ENCODE measurements around the gene TBC1D4. TPM values are rescaled to one million over a fixed set of nuclear protein-coding genes. Genes with fewer than 3 reads are reported as not detected.
"Not testable (repeated sequence)": the region's sequence is repeated elsewhere in the genome, so short reads cannot be mapped to it uniquely, and the experiment has no call there.

The TBC1D4 gene
- total RNA-seq, 2 donors from 2014 or later = 14.9 to 20.3 TPM

- intact Hi-C loops (cut with DNase I) = no loop called here
- no peak for DNase-seq (ENCODE audit: low spot score)
These were observed 169.0 kb downstream of the TBC1D4 start for GRCh38 chr13:75312884-75313520.

GRCh38 chr13:75309981-75310580 is 171.9 kb downstream of the TBC1D4 start:
- intact Hi-C loops (cut with DNase I) = no loop called here
- DNase-seq (ENCODE audit: low spot score) = no peak

- intact Hi-C loops (cut with DNase I) = no loop called here
- no peak for DNase-seq (ENCODE audit: low spot score)
These were observed 173.7 kb downstream of the TBC1D4 start for GRCh38 chr13:75308222-75308621.

GRCh38 chr13:75307370-75307949 is 174.5 kb downstream of the TBC1D4 start:
- DNase-seq (ENCODE audit: low spot score) = no peak
- intact Hi-C loops (cut with DNase I) = no loop called here

- intact Hi-C loops (cut with DNase I); DNase-seq (ENCODE audit: low spot score): not testable (repeated sequence)
These were observed 175.0 kb downstream of the TBC1D4 start for GRCh38 chr13:75306967-75307366.

- DNase-seq (ENCODE audit: low spot score) = no peak
- intact Hi-C loops (cut with DNase I) = no loop called here
These were observed 176.9 kb downstream of the TBC1D4 start for GRCh38 chr13:75305059-75305458.

- intact Hi-C loops (cut with DNase I) = no loop called here
- no peak for DNase-seq (ENCODE audit: low spot score)
These were observed 178.7 kb downstream of the TBC1D4 start for GRCh38 chr13:75303263-75303662.

- no peak for DNase-seq (ENCODE audit: low spot score)
- intact Hi-C loops (cut with DNase I) = no loop called here
These were observed 179.8 kb downstream of the TBC1D4 start for GRCh38 chr13:75302071-75302698.

- intact Hi-C loops (cut with DNase I) = no loop called here
- no peak for DNase-seq (ENCODE audit: low spot score)
These were observed 181.8 kb downstream of the TBC1D4 start for GRCh38 chr13:75299913-75300862.

GRCh38 chr13:75299246-75299645 is 182.7 kb downstream of the TBC1D4 start:
- intact Hi-C loops (cut with DNase I) = no loop called here
- no peak for DNase-seq (ENCODE audit: low spot score)

- intact Hi-C loops (cut with DNase I) = no loop called here
- DNase-seq (ENCODE audit: low spot score) = no peak
These were observed 185.3 kb downstream of the TBC1D4 start for GRCh38 chr13:75296641-75297040.

GRCh38 chr13:75295201-75295600 is 186.8 kb downstream of the TBC1D4 start:
- DNase-seq (ENCODE audit: low spot score) = no peak
- intact Hi-C loops (cut with DNase I) = no loop called here

- no peak for DNase-seq (ENCODE audit: low spot score)
- intact Hi-C loops (cut with DNase I) = no loop called here
These were observed 187.9 kb downstream of the TBC1D4 start for GRCh38 chr13:75294110-75294509.

- intact Hi-C loops (cut with DNase I) = no loop called here
- no peak for DNase-seq (ENCODE audit: low spot score)
These were observed 196.7 kb downstream of the TBC1D4 start for GRCh38 chr13:75285310-75285709.

GRCh38 chr13:75279834-75280369 is 202.1 kb downstream of the TBC1D4 start:
- DNase-seq (ENCODE audit: low spot score) = no peak
- intact Hi-C loops (cut with DNase I) = no loop called here

- DNase-seq (ENCODE audit: low spot score); intact Hi-C loops (cut with DNase I): not testable (repeated sequence)
These were observed 208.3 kb downstream of the TBC1D4 start for GRCh38 chr13:75273695-75274094.

GRCh38 chr13:75271846-75272245 is 210.1 kb downstream of the TBC1D4 start:
- DNase-seq (ENCODE audit: low spot score) = no peak
- intact Hi-C loops (cut with DNase I) = no loop called here

GRCh38 chr13:75268481-75268880 is 213.5 kb downstream of the TBC1D4 start:
- intact Hi-C loops (cut with DNase I); DNase-seq (ENCODE audit: low spot score): not testable (repeated sequence)

- intact Hi-C loops (cut with DNase I) = no loop called here
These were observed 217.4 kb downstream of the TBC1D4 start for GRCh38 chr13:75264611-75265010.

More at GRCh38 chr13:75264611-75265010, 217.4 kb downstream of the TBC1D4 start:
- DNase-seq (ENCODE audit: low spot score) = no peak
